ENCODE measurements around the gene THOC1. TPM values are rescaled to one million over a fixed set of nuclear protein-coding genes. Genes with fewer than 3 reads are reported as not detected.

THOC1 gene
- polyA plus RNA-seq, 1 of the 3 experiments (the other 2 are of a cell fraction) = 12.3 TPM

DNA sequence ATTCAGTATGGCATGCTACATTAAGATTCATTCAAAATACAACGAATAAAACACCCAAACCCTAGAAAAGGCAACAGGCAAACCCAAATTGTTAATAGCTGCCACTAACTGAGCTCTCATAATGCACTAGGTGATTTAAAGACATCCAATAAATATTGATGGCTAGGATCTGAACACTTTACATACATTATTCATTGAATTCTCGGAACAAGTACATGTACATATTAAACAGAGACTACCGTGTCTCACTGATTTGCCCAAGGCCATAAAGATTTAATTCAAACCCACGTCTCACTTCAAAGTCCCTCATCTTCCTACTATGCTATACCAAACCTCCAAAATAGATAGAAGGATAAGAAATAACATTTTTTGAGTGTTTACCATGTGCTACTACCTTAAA is 42.1 kb downstream of the THOC1 start:
- H3K4me2 ChIP-seq = no peak overlapping the region
- H3K4me1 ChIP-seq (ENCODE audit: control insufficient read depth in 1 of 2, insufficient read depth in 2 of 2, low read depth in 1 of 2, low read length in 1 of 2) = no peaks in the 10 kb centered on the region
- no peaks in the 10 kb centered on the region for H3K27me3 ChIP-seq (ENCODE audit: insufficient read depth)
- H3F3A ChIP-seq (replicated peaks; ENCODE audit: insufficient read depth) = peaks cover 3% of the 10 kb centered on the region
- H3K4me3 ChIP-seq (ENCODE audit: low read depth in 2 of 2, low read length in 1 of 2) = no peak overlapping the region
- POLR2A ChIA-PET = no interaction called here
- H4K20me1 ChIP-seq (ENCODE audit: insufficient read depth) = no peaks in the 10 kb centered on the region
- CTCF ChIA-PET = interaction anchor here (2.0 kb wide), 1 partner anchor 14 kb away, joined by 6 read pairs; no protein-coding TSS in a partner anchor
- H3K9me2 ChIP-seq = no peaks in the 10 kb centered on the region
- DNase-seq = no peak
- 95% methylated on average over 4 of the region's 4 CpGs for WGBS (ENCODE audit: low lambda C conversion rate)
- TF ChIP-seq NRF1 (IDR thresholded peaks at IDR 0.05; ENCODE audit: low read depth, low read length) (no peak), EZH2phosphoT487 (IDR thresholded peaks at IDR 0.05; ENCODE audit: borderline replicate concordance, low read depth) (no peak), RXRA (IDR thresholded peaks at IDR 0.05; ENCODE audit: borderline replicate concordance, low read depth) (no peak), NFIC (IDR thresholded peaks at IDR 0.05; ENCODE audit: borderline replicate concordance) (no peak), GATA2 (CRISPR knock-in tag; IDR thresholded peaks at IDR 0.05) (no peak), MXI1 (IDR thresholded peaks at IDR 0.05; ENCODE audit: low read depth, low read length) (no peak)
- TF ChIP-seq, protein P1, sequence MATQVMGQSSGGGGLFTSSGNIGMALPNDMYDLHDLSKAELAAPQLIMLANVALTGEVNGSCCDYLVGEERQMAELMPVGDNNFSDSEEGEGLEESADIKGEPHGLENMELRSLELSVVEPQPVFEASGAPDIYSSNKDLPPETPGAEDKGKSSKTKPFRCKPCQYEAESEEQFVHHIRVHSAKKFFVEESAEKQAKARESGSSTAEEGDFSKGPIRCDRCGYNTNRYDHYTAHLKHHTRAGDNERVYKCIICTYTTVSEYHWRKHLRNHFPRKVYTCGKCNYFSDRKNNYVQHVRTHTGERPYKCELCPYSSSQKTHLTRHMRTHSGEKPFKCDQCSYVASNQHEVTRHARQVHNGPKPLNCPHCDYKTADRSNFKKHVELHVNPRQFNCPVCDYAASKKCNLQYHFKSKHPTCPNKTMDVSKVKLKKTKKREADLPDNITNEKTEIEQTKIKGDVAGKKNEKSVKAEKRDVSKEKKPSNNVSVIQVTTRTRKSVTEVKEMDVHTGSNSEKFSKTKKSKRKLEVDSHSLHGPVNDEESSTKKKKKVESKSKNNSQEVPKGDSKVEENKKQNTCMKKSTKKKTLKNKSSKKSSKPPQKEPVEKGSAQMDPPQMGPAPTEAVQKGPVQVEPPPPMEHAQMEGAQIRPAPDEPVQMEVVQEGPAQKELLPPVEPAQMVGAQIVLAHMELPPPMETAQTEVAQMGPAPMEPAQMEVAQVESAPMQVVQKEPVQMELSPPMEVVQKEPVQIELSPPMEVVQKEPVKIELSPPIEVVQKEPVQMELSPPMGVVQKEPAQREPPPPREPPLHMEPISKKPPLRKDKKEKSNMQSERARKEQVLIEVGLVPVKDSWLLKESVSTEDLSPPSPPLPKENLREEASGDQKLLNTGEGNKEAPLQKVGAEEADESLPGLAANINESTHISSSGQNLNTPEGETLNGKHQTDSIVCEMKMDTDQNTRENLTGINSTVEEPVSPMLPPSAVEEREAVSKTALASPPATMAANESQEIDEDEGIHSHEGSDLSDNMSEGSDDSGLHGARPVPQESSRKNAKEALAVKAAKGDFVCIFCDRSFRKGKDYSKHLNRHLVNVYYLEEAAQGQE (IDR thresholded peaks at IDR 0.05; ENCODE audit: low read depth, low read length) = no peak
- H3K9me3 ChIP-seq = no peaks in the 10 kb centered on the region
- H3K79me2 ChIP-seq (ENCODE audit: insufficient read depth) = no peaks in the 10 kb centered on the region
- H3K36me3 ChIP-seq (replicated peaks in 1 of 2; ENCODE audit: control insufficient read depth in 1 of 2, insufficient read depth in 2 of 2, low read length in 1 of 2) = peaks cover 50 to 58% of the 10 kb centered on the region in 2 experiments
- H2AFZ ChIP-seq (ENCODE audit: low read depth) = no peak overlapping the region
- H3K9ac ChIP-seq = no peak overlapping the region
- no peak overlapping the region for H3K27ac ChIP-seq (ENCODE audit: low read depth in 2 of 2, low read length in 1 of 2)

DNA sequence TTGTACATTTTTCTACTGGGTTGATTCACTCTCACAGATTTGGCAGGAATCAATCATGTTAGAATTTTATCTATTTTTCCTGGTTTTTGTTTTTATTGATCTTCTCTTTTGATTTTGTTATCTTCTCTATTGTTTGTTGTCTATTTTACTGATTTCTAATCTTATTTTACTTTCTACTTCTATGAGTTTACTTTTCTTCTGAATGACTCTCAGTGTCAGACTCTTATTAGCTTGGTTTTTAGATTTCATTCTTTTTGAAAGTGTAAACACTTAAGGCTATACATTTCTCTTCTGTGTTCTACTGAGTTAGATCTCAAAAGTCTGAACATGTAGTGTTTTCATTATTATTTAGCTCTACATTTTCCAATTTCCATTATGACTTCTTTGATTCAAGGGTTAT is 47.1 kb downstream of the THOC1 start:
- no peak for DNase-seq
- Histone ChIP-seq H3K27me3 (ENCODE audit: insufficient read depth) (no peaks in the 10 kb centered on the region), H3K4me1 (ENCODE audit: control insufficient read depth in 1 of 2, insufficient read depth in 2 of 2, low read depth in 1 of 2, low read length in 1 of 2) (no peaks in the 10 kb centered on the region), H3K79me2 (ENCODE audit: insufficient read depth) (no peaks in the 10 kb centered on the region), H3F3A (replicated peaks; ENCODE audit: insufficient read depth) (peaks cover 14% of the 10 kb centered on the region), H3K9me3 (no peaks in the 10 kb centered on the region), H3K9ac (no peak overlapping the region), H3K36me3 (replicated peaks in 1 of 2; ENCODE audit: control insufficient read depth in 1 of 2, insufficient read depth in 2 of 2, low read length in 1 of 2) (peaks cover 76 to 83% of the 10 kb centered on the region in 2 experiments), H3K9me2 (no peaks in the 10 kb centered on the region), H4K20me1 (ENCODE audit: insufficient read depth) (no peaks in the 10 kb centered on the region), H3K27ac (ENCODE audit: low read depth in 2 of 2, low read length in 1 of 2) (no peak overlapping the region; a peak in 1 of 4 replicates), H2AFZ (ENCODE audit: low read depth) (no peak overlapping the region), H3K4me2 (no peak overlapping the region), H3K4me3 (ENCODE audit: low read depth in 2 of 2, low read length in 1 of 2) (no peak overlapping the region)
- CTCF ChIA-PET = no interaction called here
- POLR2A ChIA-PET = no interaction called here
- TF ChIP-seq, protein P2, sequence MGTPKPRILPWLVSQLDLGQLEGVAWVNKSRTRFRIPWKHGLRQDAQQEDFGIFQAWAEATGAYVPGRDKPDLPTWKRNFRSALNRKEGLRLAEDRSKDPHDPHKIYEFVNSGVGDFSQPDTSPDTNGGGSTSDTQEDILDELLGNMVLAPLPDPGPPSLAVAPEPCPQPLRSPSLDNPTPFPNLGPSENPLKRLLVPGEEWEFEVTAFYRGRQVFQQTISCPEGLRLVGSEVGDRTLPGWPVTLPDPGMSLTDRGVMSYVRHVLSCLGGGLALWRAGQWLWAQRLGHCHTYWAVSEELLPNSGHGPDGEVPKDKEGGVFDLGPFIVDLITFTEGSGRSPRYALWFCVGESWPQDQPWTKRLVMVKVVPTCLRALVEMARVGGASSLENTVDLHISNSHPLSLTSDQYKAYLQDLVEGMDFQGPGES (IDR thresholded peaks at IDR 0.05; ENCODE audit: low read depth, low read length) = no peak
- TF ChIP-seq, protein P3, sequence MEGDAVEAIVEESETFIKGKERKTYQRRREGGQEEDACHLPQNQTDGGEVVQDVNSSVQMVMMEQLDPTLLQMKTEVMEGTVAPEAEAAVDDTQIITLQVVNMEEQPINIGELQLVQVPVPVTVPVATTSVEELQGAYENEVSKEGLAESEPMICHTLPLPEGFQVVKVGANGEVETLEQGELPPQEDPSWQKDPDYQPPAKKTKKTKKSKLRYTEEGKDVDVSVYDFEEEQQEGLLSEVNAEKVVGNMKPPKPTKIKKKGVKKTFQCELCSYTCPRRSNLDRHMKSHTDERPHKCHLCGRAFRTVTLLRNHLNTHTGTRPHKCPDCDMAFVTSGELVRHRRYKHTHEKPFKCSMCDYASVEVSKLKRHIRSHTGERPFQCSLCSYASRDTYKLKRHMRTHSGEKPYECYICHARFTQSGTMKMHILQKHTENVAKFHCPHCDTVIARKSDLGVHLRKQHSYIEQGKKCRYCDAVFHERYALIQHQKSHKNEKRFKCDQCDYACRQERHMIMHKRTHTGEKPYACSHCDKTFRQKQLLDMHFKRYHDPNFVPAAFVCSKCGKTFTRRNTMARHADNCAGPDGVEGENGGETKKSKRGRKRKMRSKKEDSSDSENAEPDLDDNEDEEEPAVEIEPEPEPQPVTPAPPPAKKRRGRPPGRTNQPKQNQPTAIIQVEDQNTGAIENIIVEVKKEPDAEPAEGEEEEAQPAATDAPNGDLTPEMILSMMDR (IDR thresholded peaks at IDR 0.05) = no peak
- TF ChIP-seq ELF1 (IDR thresholded peaks at IDR 0.05) = no peak
- TF ChIP-seq, protein P4, sequence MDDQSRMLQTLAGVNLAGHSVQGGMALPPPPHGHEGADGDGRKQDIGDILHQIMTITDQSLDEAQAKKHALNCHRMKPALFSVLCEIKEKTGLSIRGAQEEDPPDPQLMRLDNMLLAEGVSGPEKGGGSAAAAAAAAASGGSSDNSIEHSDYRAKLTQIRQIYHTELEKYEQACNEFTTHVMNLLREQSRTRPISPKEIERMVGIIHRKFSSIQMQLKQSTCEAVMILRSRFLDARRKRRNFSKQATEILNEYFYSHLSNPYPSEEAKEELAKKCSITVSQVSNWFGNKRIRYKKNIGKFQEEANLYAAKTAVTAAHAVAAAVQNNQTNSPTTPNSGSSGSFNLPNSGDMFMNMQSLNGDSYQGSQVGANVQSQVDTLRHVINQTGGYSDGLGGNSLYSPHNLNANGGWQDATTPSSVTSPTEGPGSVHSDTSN (IDR thresholded peaks at IDR 0.05) = no peak
- TF ChIP-seq GATA2 (CRISPR knock-in tag; IDR thresholded peaks at IDR 0.05) = no peak
- no peak for TF ChIP-seq FOXJ3 (CRISPR knock-in tag; IDR thresholded peaks at IDR 0.05)
- TF ChIP-seq TAF1 (IDR thresholded peaks at IDR 0.05; ENCODE audit: borderline replicate concordance, low read depth, low read length) = no peak
- no peak for TF ChIP-seq GABPA (IDR thresholded peaks at IDR 0.05; ENCODE audit: low read depth)
- no peak for TF ChIP-seq FOXM1 (IDR thresholded peaks at IDR 0.05; ENCODE audit: low read depth)
- no peak for TF ChIP-seq MXI1 (IDR thresholded peaks at IDR 0.05; ENCODE audit: low read depth, low read length)
- TF ChIP-seq, protein P5, sequence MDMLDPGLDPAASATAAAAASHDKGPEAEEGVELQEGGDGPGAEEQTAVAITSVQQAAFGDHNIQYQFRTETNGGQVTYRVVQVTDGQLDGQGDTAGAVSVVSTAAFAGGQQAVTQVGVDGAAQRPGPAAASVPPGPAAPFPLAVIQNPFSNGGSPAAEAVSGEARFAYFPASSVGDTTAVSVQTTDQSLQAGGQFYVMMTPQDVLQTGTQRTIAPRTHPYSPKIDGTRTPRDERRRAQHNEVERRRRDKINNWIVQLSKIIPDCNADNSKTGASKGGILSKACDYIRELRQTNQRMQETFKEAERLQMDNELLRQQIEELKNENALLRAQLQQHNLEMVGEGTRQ (IDR thresholded peaks at IDR 0.05; ENCODE audit: borderline replicate concordance, low read depth, low read length) = no peak
- no peak for TF ChIP-seq MAX (IDR thresholded peaks at IDR 0.05; ENCODE audit: low read depth)
- TF ChIP-seq CHD2 (IDR thresholded peaks at IDR 0.05; ENCODE audit: low read length, partially characterized antibody) = no peak
- no peak for TF ChIP-seq JUND (IDR thresholded peaks at IDR 0.05)
- no peak for TF ChIP-seq EP300 (IDR thresholded peaks at IDR 0.05; ENCODE audit: borderline replicate concordance in 1 of 2, low read depth in 1 of 2, low read length in 1 of 2)
- TF ChIP-seq TCF12 (IDR thresholded peaks at IDR 0.05) = no peak
